Measurements from ENCODE around the gene PARP15.
"Not testable (repeated sequence)": the region's sequence is repeated elsewhere in the genome, so short reads cannot be mapped to it uniquely, and the experiment has no call there.

PARP15 gene

DNA sequence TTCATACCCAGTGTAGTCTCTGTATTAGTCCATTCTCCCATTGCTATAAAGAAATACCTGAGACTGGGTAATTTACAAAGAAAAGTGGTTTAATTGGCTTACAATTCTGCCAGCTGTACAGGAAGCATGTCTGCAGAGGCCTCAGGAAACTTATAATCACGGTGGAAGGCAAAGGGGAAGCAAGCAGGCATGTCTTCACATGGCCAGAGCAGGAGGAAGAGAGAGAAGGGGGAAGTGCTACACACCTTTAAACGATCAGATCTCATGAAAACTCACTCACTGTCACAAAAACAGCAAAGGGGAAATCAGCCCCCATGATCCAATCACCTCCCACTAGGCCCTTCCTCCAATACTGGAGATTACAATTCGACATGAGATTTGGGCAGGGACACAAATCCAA lies 96.9 kb downstream of the PARP15 start:
- no peak for DNase-seq

DNA sequence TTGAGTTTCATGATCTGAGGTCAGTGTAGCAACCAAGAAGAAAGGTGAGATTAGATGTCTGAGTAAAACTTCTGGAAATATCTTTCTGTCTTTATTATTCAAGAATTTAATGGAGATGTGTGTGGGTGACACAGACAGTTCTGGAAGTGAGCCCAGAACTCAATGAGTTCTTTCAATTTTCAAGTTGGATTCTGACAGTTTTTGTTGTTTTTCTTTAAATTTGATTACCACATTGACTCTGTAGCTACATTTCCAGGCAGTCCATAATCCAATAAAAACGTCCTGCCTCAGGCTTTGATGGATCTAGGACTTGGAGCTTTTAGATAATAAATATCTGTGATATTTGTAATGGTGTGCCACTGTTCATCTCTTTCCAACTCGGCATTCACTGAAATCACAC lies 99.3 kb downstream of the PARP15 start:
- DNase-seq, result no peak

DNA sequence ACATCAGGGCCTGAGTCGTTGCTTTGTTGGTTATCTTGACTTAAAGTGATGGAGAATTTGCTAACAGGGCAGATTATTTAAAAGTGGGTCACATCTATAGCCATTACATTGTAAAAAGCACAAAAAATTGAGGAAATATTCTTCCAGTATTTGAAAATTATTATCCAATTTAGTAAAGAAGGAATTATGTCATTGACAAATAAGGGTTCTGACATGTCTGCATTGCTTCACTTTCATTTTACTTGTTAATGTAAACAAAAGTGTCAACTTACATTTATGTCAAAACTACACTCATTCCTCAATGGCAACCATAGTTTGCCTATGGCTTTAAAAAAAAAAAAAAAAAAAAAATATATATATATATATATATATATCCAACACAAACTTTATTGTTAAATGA lies 99.8 kb downstream of the PARP15 start:
- DNase-seq, result no peak

DNA sequence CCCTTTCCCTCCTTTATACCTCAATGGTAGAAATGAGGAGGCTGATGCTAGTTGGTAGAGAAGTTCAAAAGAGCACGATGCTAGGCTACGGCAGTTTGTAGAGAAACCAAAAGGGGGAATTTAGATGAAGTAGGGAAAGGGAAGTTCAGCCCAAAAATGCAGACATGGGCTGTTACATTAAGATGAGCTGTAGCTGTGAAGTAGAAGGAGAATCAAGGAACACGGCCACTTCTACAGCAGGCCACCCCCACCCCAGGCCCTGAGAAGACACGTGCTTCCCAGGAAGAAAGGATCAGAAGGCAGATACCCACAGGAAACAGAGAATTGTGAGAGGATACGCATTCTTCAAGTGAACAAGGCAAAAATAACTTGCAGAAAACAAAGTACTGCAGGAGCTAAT lies 101.1 kb downstream of the PARP15 start:
- DNase-seq, result no peak

DNA sequence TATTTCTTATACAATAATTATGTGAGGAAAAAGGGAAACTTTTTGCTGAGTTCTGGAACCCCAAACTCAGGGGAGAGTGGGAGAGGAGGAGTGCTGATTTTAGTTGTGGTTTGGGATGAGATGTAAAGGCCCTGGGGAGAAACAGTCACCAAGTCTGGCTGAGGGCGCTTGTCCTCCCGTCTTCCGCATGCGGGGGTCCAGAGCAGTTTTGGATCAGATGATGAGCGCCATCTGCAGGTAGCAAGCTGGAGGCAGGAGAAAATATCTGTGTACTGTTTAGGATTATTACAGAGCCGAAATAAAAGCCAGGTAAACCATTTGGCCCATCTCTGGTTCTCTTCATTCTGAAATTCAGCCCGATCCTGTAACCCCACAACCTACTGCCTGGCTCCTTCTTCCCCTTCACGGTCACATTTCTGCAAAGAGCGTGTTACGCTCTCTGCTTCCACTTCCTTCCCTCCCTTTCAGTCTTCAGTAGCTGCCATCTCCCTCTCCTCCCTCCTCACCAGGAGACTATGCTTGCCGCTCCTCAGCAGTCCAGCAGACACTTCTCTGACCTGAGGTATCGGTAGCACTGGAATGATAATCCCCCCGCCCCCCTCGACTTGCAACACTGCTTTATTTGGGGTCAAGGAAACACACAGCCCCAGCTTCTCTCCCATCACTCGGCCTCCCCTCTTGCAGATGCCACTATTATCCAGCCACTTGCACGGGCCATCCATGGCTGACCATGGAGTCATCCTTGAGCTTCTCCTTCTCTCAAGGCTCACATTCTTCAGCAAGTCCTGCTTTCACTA lies 101.8 kb downstream of the PARP15 start:
- DNase-seq, result no peak

DNA sequence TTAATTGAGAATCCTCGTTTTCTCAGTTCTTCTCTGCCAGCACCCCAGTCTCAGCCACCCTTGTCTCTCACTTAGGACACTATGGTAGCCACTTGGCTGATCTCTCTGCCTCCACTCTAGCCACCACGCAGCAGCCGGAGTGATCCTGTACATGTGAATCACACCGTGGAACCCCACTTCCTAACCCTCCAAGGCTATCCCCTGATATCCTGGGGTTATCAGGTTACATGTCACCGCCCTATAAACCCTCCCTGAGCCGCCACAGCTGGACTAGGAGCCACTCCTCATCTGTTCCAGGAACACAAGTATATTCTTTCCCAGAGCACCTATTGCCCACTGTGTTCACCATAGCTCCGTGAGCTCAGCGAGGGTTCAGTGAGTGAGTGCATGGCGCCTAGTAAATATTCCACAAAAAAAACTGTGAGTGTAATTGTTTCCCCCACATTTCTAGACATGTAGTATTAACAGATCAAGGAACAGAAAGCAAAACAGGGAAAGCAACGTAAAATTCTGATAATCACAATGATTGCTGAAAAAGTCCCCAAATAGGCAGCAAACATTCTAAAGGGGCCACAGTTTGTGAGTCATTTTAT lies 102.5 kb downstream of the PARP15 start:
- DNase-seq, result no peak

DNA sequence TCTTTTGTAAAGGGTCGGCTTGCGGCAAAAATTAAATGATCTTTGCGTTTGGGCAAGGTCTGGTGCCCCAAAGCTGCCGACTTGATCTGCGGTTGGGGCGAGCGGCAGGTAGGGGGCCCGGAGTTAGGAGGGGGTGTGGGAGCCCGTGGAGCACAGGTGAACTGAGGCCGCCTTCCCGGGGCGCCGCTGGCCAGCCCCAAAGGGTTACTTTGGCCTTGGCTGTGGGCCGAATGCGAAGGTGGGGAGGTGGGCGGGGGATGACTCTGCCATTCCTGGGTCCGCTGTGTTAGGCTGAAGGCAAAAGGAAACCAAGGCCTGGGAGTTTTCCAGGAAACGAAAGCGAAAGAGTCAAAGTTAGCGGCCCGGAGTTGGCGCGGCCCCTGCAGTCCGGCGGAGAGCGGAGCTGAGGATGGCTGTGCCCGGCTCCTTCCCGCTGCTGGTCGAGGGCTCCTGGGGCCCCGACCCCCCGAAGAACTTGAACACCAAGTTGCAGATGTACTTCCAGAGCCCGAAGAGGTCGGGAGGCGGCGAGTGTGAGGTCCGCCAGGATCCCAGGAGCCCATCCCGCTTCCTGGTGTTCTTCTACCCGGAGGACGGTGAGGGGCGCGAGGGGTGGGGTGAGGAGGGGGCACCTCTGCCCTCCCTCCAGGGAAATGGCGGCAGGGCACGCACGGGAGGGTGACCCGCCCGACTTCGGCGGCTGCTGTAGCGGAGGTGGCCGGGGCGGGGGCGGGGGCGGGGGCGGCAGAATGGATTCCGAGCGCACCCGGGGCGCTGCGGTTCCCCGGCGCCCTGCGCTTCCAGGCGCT lies 103.2 kb downstream of the PARP15 start, which contains the start of gene PARP14:
PARP14 (plus strand) TSS at position 365 of the 809 bp plus-strand sequence; CDS start at position 410, 45 bp downstream.
- DNase-seq, result no peak

DNA sequence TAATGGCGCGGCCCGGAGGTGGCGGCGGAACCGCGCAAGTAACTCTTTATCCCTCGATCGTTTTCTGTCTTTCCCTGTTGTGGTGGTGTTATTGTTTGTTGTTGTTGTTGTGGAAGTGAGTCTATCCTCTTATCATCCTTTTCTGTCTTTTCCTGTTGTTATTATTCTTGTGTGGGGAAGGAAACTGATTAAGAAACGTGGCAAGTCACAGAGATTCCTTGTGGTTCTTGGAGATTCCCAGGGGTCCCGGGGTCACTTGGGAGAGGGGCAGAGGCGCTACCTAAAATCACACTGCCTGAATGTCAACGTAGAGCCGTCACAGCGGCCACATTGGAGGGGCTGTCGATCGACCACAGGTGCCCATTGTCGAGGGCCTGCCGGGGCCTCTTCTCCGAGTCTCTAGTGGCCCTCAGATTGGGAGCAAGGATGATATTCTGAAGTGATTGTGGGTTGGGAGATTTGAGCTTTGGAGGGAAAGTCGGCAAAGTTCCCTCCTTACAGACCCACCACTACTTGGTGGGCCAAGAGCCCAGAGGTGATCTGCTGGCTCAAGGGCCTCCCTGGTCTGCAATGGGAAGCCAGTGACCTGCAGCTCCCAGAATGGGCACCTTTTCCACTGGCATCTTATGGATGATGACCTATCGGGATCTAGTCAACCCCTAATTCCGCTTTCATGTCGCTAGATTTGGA lies 104.0 kb downstream of the PARP15 start:
- no peak for DNase-seq

DNA sequence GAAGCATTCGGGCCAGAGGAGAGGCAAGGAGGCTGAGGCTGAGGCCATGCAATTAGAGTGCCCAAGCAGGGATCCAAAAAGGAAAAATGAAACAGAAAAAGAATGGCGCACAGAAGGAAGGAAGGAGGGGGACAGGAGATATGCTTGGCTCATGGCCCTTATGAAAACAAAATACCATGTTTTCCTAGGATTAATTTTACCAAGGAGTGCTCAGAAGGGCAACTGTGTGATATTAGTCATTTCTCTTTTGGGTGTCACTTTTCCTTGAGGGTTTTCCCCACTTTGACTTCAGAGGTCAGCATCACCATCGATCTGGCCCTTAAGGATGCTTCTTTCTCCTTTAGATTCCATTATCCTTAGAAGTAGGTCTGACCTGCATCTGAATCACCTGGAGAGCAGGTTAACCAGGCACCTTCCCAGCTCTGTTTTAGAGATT lies 104.5 kb downstream of the PARP15 start:
- no peak for DNase-seq

DNA sequence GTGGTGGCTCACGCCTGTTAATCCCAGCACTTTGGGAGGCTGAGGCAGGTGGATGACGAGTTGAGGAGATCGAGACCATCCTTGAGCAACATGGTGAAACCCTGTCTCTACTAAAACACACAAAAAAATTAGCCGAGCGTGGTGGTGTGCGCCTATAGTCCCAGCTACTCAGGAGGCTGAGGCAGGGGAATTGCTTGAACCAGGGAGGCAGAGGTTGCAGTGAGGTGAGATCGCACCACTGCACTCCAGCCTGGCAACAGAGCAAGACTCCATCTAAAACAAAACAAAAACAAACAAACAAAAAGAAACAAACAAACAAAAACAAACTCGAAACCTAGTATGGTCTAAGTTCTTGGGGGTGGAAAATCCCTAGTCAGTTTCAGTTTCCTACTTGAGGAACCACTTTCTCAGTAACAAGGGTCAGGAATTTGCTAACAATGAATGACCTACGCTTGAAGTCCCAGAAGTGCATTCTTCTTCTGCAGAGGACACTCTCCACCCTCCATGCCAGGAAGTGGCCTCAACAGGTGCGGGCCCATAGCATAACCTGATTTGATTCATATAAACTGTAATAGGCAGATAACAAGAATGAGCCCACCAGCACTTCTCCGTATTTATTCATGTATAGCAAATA lies 105.4 kb downstream of the PARP15 start:
- not testable (repeated sequence) for DNase-seq

DNA sequence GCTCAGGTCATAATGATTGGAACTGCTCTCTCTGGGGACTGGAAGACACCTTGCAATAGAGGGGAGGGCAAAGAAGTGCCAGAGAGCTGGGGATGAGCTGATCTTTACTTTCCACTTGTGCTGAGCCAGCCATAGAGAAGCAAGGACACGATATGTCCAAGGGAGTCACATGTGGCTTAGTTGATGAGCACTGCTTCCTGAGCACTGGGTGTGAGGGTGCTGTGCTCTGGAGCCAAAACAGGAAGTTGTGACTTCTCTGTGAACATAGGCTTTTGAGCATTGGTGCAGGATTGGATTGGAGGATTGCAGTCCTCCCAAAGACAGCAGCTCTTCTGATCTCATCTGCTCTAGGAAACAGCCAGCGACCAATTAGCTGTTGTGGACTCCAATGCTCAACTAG lies 109.8 kb downstream of the PARP15 start:
- DNase-seq, result no peak
